Measurements from ENCODE around the gene PLCL1. TPM values are rescaled to one million over a fixed set of nuclear protein-coding genes. Genes with fewer than 3 reads are reported as not detected.

PLCL1 gene
- total RNA-seq, 2 experiments from 2014 or later: 1.2 to 1.6 TPM

DNA sequence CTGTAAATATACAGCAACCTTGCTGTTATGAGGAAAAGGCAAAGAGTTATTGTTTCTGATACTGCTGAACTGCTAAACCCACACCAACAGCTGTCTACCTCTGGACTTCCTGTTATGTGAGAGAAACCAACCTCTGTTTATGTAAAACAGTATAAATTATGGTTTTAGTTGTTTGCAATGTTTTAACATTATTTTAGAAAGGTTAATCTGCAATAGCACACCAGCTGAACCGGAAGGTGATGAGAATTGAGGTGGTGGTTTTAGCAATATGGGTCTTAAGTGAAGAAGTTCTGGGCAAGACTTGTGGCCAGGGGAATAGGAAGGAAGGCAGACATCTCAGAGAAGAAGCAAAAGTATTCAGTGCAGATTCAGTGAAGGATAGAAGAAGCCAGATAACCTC lies 237.8 kb downstream of the PLCL1 start:
- peaks cover 2% of the 10 kb centered on the region for H3K36me3 Mint-ChIP-seq (ENCODE audit: low read depth)
- H3K4me1 Mint-ChIP-seq: peaks cover 5% of the 10 kb centered on the region
- H3K4me3 Mint-ChIP-seq: no peak overlapping the region
- POLR2A ChIA-PET: no interaction called here
- CTCF ChIA-PET: no interaction called here
- H3K27ac Mint-ChIP-seq: no peak overlapping the region
- no peaks in the 10 kb centered on the region for H3K27me3 Mint-ChIP-seq
- DNase-seq: no peak
- peaks cover 2% of the 10 kb centered on the region for H3K9me3 Mint-ChIP-seq

GRCh38 chr2:198044777-198045176 lies 240.4 kb downstream of the PLCL1 start:
- H3K4me1 Mint-ChIP-seq: peaks cover 5% of the 10 kb centered on the region
- no peak overlapping the region for H3K27ac Mint-ChIP-seq
- H3K4me3 Mint-ChIP-seq: no peak overlapping the region
- peaks cover 2% of the 10 kb centered on the region for H3K9me3 Mint-ChIP-seq
- DNase-seq: no peak
- ChIA-PET CTCF (no interaction called here), POLR2A (no interaction called here)
- H3K27me3 Mint-ChIP-seq: no peaks in the 10 kb centered on the region
- peaks cover 2% of the 10 kb centered on the region for H3K36me3 Mint-ChIP-seq (ENCODE audit: low read depth)

GRCh38 chr2:198045227-198045626 lies 240.8 kb downstream of the PLCL1 start:
- Mint-ChIP-seq H3K4me3 (no peak overlapping the region), H3K9me3 (peaks cover 2% of the 10 kb centered on the region), H3K4me1 (peaks cover 5% of the 10 kb centered on the region), H3K36me3 (ENCODE audit: low read depth) (peaks cover 2% of the 10 kb centered on the region), H3K27ac (no peak overlapping the region), H3K27me3 (no peaks in the 10 kb centered on the region)
- no peak for DNase-seq
- ChIA-PET CTCF (no interaction called here), POLR2A (no interaction called here)

DNA sequence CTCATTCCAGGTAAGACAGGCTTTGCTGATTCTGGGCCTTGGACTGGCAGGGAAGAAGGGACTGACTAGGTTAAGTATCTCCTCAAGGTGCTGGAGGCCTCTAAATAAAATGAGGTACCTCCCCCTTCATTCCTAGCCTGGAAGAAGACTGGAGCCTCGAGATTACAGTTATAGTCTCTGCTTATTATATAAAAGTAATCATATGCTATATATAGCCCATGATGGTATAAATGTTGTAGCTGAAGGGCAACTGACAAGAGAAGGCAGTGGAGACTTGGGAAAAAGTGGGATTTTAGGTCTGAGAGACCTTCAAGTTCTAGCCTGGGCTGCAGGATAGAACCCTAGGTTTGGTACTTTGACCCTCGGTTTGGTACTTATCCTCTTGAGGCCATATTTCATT lies 248.3 kb downstream of the PLCL1 start:
- CTCF ChIA-PET: interaction anchor here (1.1 kb wide), 1 partner anchor 74 kb away, joined by 4 read pairs; no protein-coding TSS in a partner anchor
- POLR2A ChIA-PET: no interaction called here
- no peak overlapping the region for H3K4me3 Mint-ChIP-seq
- no peaks in the 10 kb centered on the region for H3K4me1 Mint-ChIP-seq
- no peak overlapping the region for H3K27ac Mint-ChIP-seq
- no peaks in the 10 kb centered on the region for H3K36me3 Mint-ChIP-seq (ENCODE audit: low read depth)
- DNase-seq: no peak
- no peaks in the 10 kb centered on the region for H3K27me3 Mint-ChIP-seq
- no peaks in the 10 kb centered on the region for H3K9me3 Mint-ChIP-seq

- no peaks in the 10 kb centered on the region for H3K4me1 Mint-ChIP-seq
- no peak for DNase-seq
- ChIA-PET CTCF (interaction anchor here (1.1 kb wide), 1 partner anchor 74 kb away, joined by 4 read pairs; no protein-coding TSS in a partner anchor), POLR2A (no interaction called here)
- H3K4me3 Mint-ChIP-seq: no peak overlapping the region
- no peaks in the 10 kb centered on the region for H3K9me3 Mint-ChIP-seq
- H3K27ac Mint-ChIP-seq: no peak overlapping the region
- no peaks in the 10 kb centered on the region for H3K36me3 Mint-ChIP-seq (ENCODE audit: low read depth)
- no peaks in the 10 kb centered on the region for H3K27me3 Mint-ChIP-seq
These were observed 248.8 kb downstream of the PLCL1 start for GRCh38 chr2:198053148-198053547.

DNA sequence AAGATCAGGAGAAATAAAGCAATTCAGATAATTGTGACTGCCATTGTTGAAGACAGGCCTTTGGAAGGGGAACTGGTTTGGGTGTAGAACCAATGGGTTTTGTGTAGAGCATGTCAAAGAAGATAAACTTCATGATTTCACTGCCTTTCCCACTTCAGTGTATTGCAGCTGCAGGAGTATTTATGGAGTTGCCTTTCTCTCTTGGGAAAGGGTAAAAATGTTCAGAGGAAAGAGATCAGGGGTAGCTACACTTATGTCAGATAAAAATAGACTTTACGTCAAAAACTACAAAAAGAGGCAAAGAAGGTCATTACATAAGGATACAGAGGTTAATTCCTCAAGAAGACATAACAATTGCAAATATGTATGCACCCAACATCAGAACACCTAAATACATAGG lies 249.4 kb downstream of the PLCL1 start:
- Mint-ChIP-seq H3K27me3 (no peaks in the 10 kb centered on the region), H3K9me3 (no peaks in the 10 kb centered on the region), H3K27ac (no peak overlapping the region), H3K4me1 (no peaks in the 10 kb centered on the region), H3K36me3 (ENCODE audit: low read depth) (no peaks in the 10 kb centered on the region), H3K4me3 (no peak overlapping the region)
- DNase-seq: no peak
- CTCF ChIA-PET: interaction anchor here (1.1 to 1.2 kb wide), 2 partner anchors 8 to 73 kb away, joined by 3 to 4 read pairs; no protein-coding TSS in a partner anchor
- POLR2A ChIA-PET: interaction anchor here (0.6 kb wide), 1 partner anchor 349 kb away, joined by 3 read pairs; the partner anchor contains the start of gene MARS2

DNA sequence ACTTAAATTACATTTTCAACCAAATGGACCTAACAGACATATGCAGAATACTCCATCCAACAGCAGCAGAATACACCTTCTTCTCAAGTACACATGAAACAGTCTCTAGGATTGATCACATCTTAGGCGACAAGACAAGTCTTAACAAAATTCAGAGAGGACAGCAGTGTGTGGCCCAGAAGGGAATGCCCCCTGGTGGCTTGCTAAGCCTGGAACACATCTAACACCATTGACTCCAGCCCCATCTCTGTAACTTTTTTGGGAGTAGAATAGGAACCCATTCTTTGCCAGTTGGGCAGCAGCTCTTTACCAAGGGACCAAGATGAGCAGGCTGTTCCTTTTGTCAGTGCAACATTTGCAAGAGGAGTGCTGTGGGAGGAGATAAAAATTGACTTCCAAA lies 249.9 kb downstream of the PLCL1 start:
- H3K27ac Mint-ChIP-seq: no peak overlapping the region
- CTCF ChIA-PET: interaction anchor here (1.2 kb wide), 1 partner anchor 8 kb away, joined by 3 read pairs; no protein-coding TSS in a partner anchor
- peak; percentile 35 for DNase-seq
- no peaks in the 10 kb centered on the region for H3K36me3 Mint-ChIP-seq (ENCODE audit: low read depth)
- no peak overlapping the region for H3K4me3 Mint-ChIP-seq
- POLR2A ChIA-PET: interaction anchor here (0.6 kb wide), 1 partner anchor 349 kb away, joined by 3 read pairs; the partner anchor contains the start of gene MARS2
- H3K4me1 Mint-ChIP-seq: no peaks in the 10 kb centered on the region
- no peaks in the 10 kb centered on the region for H3K9me3 Mint-ChIP-seq
- no peaks in the 10 kb centered on the region for H3K27me3 Mint-ChIP-seq

DNA sequence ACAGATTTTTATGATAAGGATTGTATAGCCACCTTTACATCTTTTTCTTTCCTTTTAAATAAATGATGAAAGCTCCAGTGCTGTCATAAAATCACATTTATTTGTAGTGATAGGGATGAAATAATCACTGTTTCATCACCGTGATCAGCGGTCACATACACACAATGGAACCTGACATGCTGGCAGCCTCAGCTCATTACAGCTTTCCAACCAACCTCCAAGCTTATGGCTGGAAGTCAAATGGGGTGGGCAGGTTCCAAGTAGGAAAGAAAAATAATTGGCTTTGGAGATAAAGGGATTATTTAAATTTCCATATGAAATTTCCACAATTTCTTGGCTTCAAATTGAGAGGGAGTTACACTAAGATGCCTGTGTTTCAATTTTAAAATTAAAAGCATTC lies 251.3 kb downstream of the PLCL1 start:
- no peaks in the 10 kb centered on the region for H3K27me3 Mint-ChIP-seq
- H3K9me3 Mint-ChIP-seq: no peaks in the 10 kb centered on the region
- H3K4me1 Mint-ChIP-seq: no peaks in the 10 kb centered on the region
- DNase-seq: no peak
- CTCF ChIA-PET: no interaction called here
- H3K27ac Mint-ChIP-seq: no peak overlapping the region
- H3K4me3 Mint-ChIP-seq: no peak overlapping the region
- no peaks in the 10 kb centered on the region for H3K36me3 Mint-ChIP-seq (ENCODE audit: low read depth)
- POLR2A ChIA-PET: no interaction called here

DNA sequence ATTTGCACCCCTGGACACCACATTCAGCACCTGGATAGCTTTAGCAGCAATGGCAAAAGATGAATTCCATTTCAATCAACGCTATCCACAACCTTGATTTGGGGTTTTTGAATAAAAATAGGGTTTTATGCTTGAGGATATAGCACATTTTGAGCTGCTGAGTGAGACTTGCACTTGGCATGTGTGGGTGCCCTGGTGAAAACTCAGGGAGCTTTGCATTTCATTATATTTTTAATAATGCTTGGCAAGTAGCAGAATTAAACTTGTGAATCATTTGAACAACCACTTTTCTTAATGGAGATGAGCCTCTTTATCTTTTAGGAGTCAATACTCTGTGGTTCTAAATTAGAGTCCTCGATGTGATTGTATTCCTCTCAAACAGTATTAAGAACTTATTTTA lies 252.4 kb downstream of the PLCL1 start:
- no peaks in the 10 kb centered on the region for H3K36me3 Mint-ChIP-seq (ENCODE audit: low read depth)
- no peak overlapping the region for H3K27ac Mint-ChIP-seq
- no peaks in the 10 kb centered on the region for H3K4me1 Mint-ChIP-seq
- no peaks in the 10 kb centered on the region for H3K27me3 Mint-ChIP-seq
- no peaks in the 10 kb centered on the region for H3K9me3 Mint-ChIP-seq
- no peak for DNase-seq
- H3K4me3 Mint-ChIP-seq: no peak overlapping the region
- POLR2A ChIA-PET: no interaction called here
- CTCF ChIA-PET: no interaction called here

GRCh38 chr2:198059800-198060199 lies 255.4 kb downstream of the PLCL1 start:
- H3K4me3 Mint-ChIP-seq: no peak overlapping the region
- DNase-seq: no peak

GRCh38 chr2:198060277-198060676 lies 255.9 kb downstream of the PLCL1 start:
- ChIA-PET POLR2A (no interaction called here), CTCF (no interaction called here)
- Mint-ChIP-seq H3K27ac (no peak overlapping the region), H3K4me1 (no peaks in the 10 kb centered on the region), H3K36me3 (ENCODE audit: low read depth) (no peaks in the 10 kb centered on the region), H3K4me3 (no peak overlapping the region), H3K27me3 (no peaks in the 10 kb centered on the region), H3K9me3 (no peaks in the 10 kb centered on the region)
- no peak for DNase-seq

More at GRCh38 chr2:198059800-198060199, 255.4 kb downstream of the PLCL1 start:
- H3K9me3 Mint-ChIP-seq: no peaks in the 10 kb centered on the region
- no peaks in the 10 kb centered on the region for H3K4me1 Mint-ChIP-seq
- H3K27ac Mint-ChIP-seq: no peak overlapping the region
- H3K27me3 Mint-ChIP-seq: no peaks in the 10 kb centered on the region
- ChIA-PET CTCF (no interaction called here), POLR2A (no interaction called here)
- H3K36me3 Mint-ChIP-seq (ENCODE audit: low read depth): no peaks in the 10 kb centered on the region

- DNase-seq: no peak
- ChIA-PET POLR2A (no interaction called here), CTCF (no interaction called here)
- Mint-ChIP-seq H3K4me1 (no peaks in the 10 kb centered on the region), H3K4me3 (no peak overlapping the region), H3K36me3 (ENCODE audit: low read depth) (no peaks in the 10 kb centered on the region), H3K9me3 (no peaks in the 10 kb centered on the region), H3K27me3 (no peaks in the 10 kb centered on the region), H3K27ac (no peak overlapping the region)
These were observed 258.4 kb downstream of the PLCL1 start for GRCh38 chr2:198062826-198063225.

DNA sequence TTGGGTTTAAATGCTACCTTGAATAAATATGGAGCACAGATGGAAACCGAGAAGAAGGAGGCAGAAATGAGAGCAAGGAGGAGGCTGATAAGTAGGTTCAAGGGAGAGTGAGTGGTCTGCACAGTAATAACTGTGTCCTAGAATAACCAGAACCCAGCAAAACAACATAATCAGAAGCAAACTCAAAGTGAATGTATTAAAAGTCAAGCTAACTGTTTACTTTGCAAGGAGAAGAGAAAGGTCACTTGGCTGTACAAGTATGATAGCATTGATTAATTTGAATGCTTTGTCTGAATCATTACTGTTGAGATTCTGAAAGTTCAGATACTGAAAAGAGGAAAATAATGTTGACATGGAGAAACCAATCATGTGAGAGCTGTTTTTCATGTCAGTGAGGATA lies 258.8 kb downstream of the PLCL1 start:
- Mint-ChIP-seq H3K36me3 (ENCODE audit: low read depth) (no peaks in the 10 kb centered on the region), H3K4me1 (no peaks in the 10 kb centered on the region), H3K9me3 (no peaks in the 10 kb centered on the region), H3K4me3 (no peak overlapping the region), H3K27ac (no peak overlapping the region), H3K27me3 (no peaks in the 10 kb centered on the region)
- ChIA-PET POLR2A (no interaction called here), CTCF (no interaction called here)
- DNase-seq: no peak

GRCh38 chr2:198065322-198065721 lies 260.9 kb downstream of the PLCL1 start:
- Mint-ChIP-seq H3K9me3 (no peaks in the 10 kb centered on the region), H3K27me3 (no peaks in the 10 kb centered on the region), H3K4me3 (no peak overlapping the region), H3K36me3 (ENCODE audit: low read depth) (no peaks in the 10 kb centered on the region), H3K27ac (no peak overlapping the region), H3K4me1 (no peaks in the 10 kb centered on the region)
- DNase-seq: no peak
- ChIA-PET CTCF (no interaction called here), POLR2A (no interaction called here)

Data from activated CD4-positive, alpha-beta memory T cell treated with anti-CD3 and anti-CD28 coated beads, Interleukin-2, amount 10 ng/mL, durations not matched to agents 7 days and 5 days (primary cell).